Thoracic aorta (tissue), 2 donors: Measurements from ENCODE around the gene NLRP5. TPM values are rescaled to one million over a fixed set of nuclear protein-coding genes. Genes with fewer than 3 reads are reported as not detected.

Experiments
- ATAC-seq: fragments of 150-250 bp; one replicate; pipeline ENCODE4 v1.8.0; 2017; ENCODE audit warnings: low read depth; ENCODE audit not compliant: insufficient number of reproducible peaks, low FRiP score
- DNase-seq: peaks from one replicate; pipeline ENCODE4 v3.0.0-alpha.2; 2020; ENCODE audit warnings: low spot score
- H3K27ac ChIP-seq, 2 donors: fragments of 200-600 bp; sonication (generic); 1 replicate in 1 of 2; 2 replicates in 1 of 2; pipeline ENCODE4 v1.5.1; 2016; ENCODE audit warnings: mild to moderate bottlenecking in 2 of 2, moderate library complexity in 2 of 2
- H3K27me3 ChIP-seq: fragments of 200-600 bp; sonication (generic); replicated peaks from 2 replicates; pipeline ENCODE4 v1.6.0; 2016; ENCODE audit warnings: mild to moderate bottlenecking; ENCODE audit not compliant: insufficient read depth
- H3K36me3 ChIP-seq: fragments of 200-600 bp; sonication (generic); one replicate; pipeline ENCODE4 v1.5.1; 2016
- H3K4me1 ChIP-seq, 2 donors: fragments of 200-600 bp; sonication (generic); 1 replicate in 1 of 2; 2 replicates in 1 of 2; pipeline versions ENCODE4 v1.5.1 to v1.6.0; 2016; ENCODE audit warnings: low read depth in 2 of 2, mild to moderate bottlenecking in 1 of 2; ENCODE audit not compliant: control insufficient read depth in 1 of 2
- H3K4me3 ChIP-seq: fragments of 200-600 bp; sonication (generic); 2 replicates; pipeline ENCODE4 v1.5.1; 2016; ENCODE audit warnings: mild to moderate bottlenecking
- H3K9me3 ChIP-seq: fragments of 200-600 bp; sonication (generic); 2 replicates; pipeline ENCODE4 v1.5.1; 2016
- CTCF ChIP-seq: fragments of 200-600 bp; sonication (generic); IDR thresholded peaks from one replicate; pipeline ENCODE4 v1.5.1; 2019; ENCODE audit warnings: antibody characterized with exemption
- total RNA-seq, 2 donors: library from RNA; depleted of rRNA; stranded (reverse); fragments of >200 nt; gene quantifications; one replicate each; pipeline versions ENCODE4 v1.1.0 to v1.2.3, GENCODE V29; 2016

Gene NLRP5
- total RNA-seq, 2 donors from 2014 or later, result not detected

- H3K4me3 ChIP-seq, result peak overlapping the region; percentile 61
- DNase-seq (no peak), ATAC-seq (no peak)
- H3K9me3 ChIP-seq, result no peaks in the 10 kb centered on the region
- no peak overlapping the region for H3K27ac ChIP-seq
- H3K27me3 ChIP-seq, result no peaks in the 10 kb centered on the region
- TF ChIP-seq CTCF, result no peak
- H3K36me3 ChIP-seq, result no peaks in the 10 kb centered on the region
- peaks cover 29 to 75% of the 10 kb centered on the region in 2 donors for H3K4me1 ChIP-seq
These were observed 122.0 kb downstream of the NLRP5 start for GRCh38 chr19:56108447-56109195.

GRCh38 chr19:56109226-56109625 lies 122.7 kb downstream of the NLRP5 start:
- DNase-seq (no peak), ATAC-seq (no peak)
- Histone ChIP-seq H3K4me3 (peak overlapping the region; percentile 61), H3K9me3 (no peaks in the 10 kb centered on the region), H3K36me3 (no peaks in the 10 kb centered on the region), H3K27ac (no peak overlapping the region), H3K27me3 (no peaks in the 10 kb centered on the region), H3K4me1 (peaks cover 29 to 75% of the 10 kb centered on the region in 2 donors)
- TF ChIP-seq CTCF, result no peak

GRCh38 chr19:56110515-56111448 lies 124.2 kb downstream of the NLRP5 start:
- ATAC-seq (no peak), DNase-seq (no peak)
- Histone ChIP-seq H3K4me1 (peaks cover 24 to 62% of the 10 kb centered on the region in 2 donors), H3K36me3 (no peaks in the 10 kb centered on the region), H3K27me3 (no peaks in the 10 kb centered on the region), H3K27ac (no peak overlapping the region), H3K4me3 (no peak overlapping the region), H3K9me3 (no peaks in the 10 kb centered on the region)
- no peak for TF ChIP-seq CTCF

Other genes starting within 250 kb of the NLRP5 start
- gene NLRP9, start 248.4 kb upstream of the NLRP5 start, total RNA-seq, result not detected
- not detected for gene RFPL4A, start 227.7 kb upstream of the NLRP5 start, total RNA-seq
- gene RFPL4AL1, start 217.7 kb upstream of the NLRP5 start, total RNA-seq, result not detected
- gene NLRP11, start 154.8 kb upstream of the NLRP5 start, total RNA-seq, result not detected
- gene NLRP4, start 150.2 kb upstream of the NLRP5 start, total RNA-seq, result not detected
- not detected for gene NLRP13, start 54.4 kb upstream of the NLRP5 start, total RNA-seq
- gene NLRP8, start 38.9 kb upstream of the NLRP5 start, total RNA-seq, result not detected
- 10 to 100 TPM; 13.4 to 18.7 TPM for gene ZNF787, start 134.5 kb downstream of the NLRP5 start, total RNA-seq
- 10 to 100 TPM; 28.2 to 31.0 TPM for gene ZNF444, start 154.5 kb downstream of the NLRP5 start, total RNA-seq
- not detected for gene GALP, start 189.2 kb downstream of the NLRP5 start, total RNA-seq
- not detected for gene ZSCAN5B, start 211.0 kb downstream of the NLRP5 start, total RNA-seq
- not detected for gene ZSCAN5C, start 215.5 kb downstream of the NLRP5 start, total RNA-seq